GM12878 (cell line): Measurements from ENCODE around the gene GPRIN1. TPM values are rescaled to one million over a fixed set of nuclear protein-coding genes. Genes with fewer than 3 reads are reported as not detected.

Experiments used
- ATAC-seq: fragments of 200-7000 bp; cut with Tn5 transposase; 3 replicates; pipeline ENCODE4 v1.9.1; 2020; ENCODE audit warnings: mild to moderate bottlenecking, moderate library complexity
- BruUV-seq: library from RNA; stranded (reverse); fragments of 400-500 nt; replicated peaks from 2 replicates; lab custom pipeline; 2021; lab: Mats Ljungman, UMichigan
- CTCF ChIA-PET: fragments of 300-600 bp; sonication (Branson Sonifier 250); formaldehyde crosslinking; extraction: SDS; loops from one replicate; lab custom pipeline; 2021; ENCODE audit warnings: inconsistent platforms; lab: Yijun Ruan, JAX
- POLR2A ChIA-PET: fragments of 350-600 bp; formaldehyde crosslinking; extraction: SDS; loops from one replicate; lab custom pipeline; 2021; ENCODE audit warnings: inconsistent platforms; lab: Charles Lee
- RAD21 ChIA-PET: fragments of 300-600 bp; sonication (Branson Sonifier 250); formaldehyde crosslinking; loops from one replicate; lab custom pipeline; 2023; ENCODE audit warnings: antibody characterized with exemption; ENCODE audit not compliant: unreplicated experiment; lab: Charles Lee
- SMC1A ChIA-PET: fragments of 300-600 bp; sonication (Branson Sonifier 250); formaldehyde crosslinking; loops from one replicate; lab custom pipeline; 2023; ENCODE audit not compliant: unreplicated experiment, uncharacterized antibody; lab: Charles Lee
- DNase-seq: peaks from one replicate; pipeline ENCODE4 v3.0.0-alpha.2; 2011; ENCODE audit warnings: low read depth, low spot score
- FAIRE-seq: peaks from 3 replicates; lab custom pipeline; 2011; peaks lifted over from hg19 to GRCh38; lab: Jason Lieb, UNC
- H2AFZ ChIP-seq: 2 replicates; pipeline ENCODE4 v1.6.0; 2011; ENCODE audit warnings: low read depth, low read length, control low read depth; ENCODE audit not compliant: control insufficient read depth
- H3K27ac ChIP-seq: 2 replicates; pipeline ENCODE4 v1.5.1; 2011; ENCODE audit warnings: control low read depth; ENCODE audit not compliant: control insufficient read depth, insufficient read depth
- H3K27me3 ChIP-seq, 2 experiments: replicated peaks in 1 of 2; 2 replicates each; pipeline versions ENCODE4 v1.6.0 to v1.6.1; 2011; ENCODE audit warnings: low read length in 1 of 2; ENCODE audit not compliant: control insufficient read depth in 2 of 2, insufficient read depth in 2 of 2
- H3K36me3 ChIP-seq, 2 experiments: 2 replicates each; pipeline ENCODE4 v1.5.1; 2011; ENCODE audit warnings: low read length in 1 of 2; ENCODE audit not compliant: control insufficient read depth in 2 of 2, insufficient read depth in 2 of 2
- H3K4me1 ChIP-seq: 2 replicates; pipeline ENCODE4 v1.6.1; 2011; ENCODE audit warnings: mild to moderate bottlenecking, low read length, moderate library complexity, mixed read lengths; ENCODE audit not compliant: control insufficient read depth, insufficient read depth
- H3K4me2 ChIP-seq: 2 replicates; pipeline ENCODE4 v1.6.0; 2011; ENCODE audit warnings: control low read depth; ENCODE audit not compliant: control insufficient read depth, insufficient read depth
- H3K4me3 ChIP-seq: fragments of 200-600 bp; sonication (generic); 2 replicates; pipeline ENCODE4 v1.5.1; 2016
- H3K79me2 ChIP-seq: 2 replicates; pipeline ENCODE4 v1.6.0; 2011; ENCODE audit warnings: low read length; ENCODE audit not compliant: control insufficient read depth, insufficient read depth
- H3K9ac ChIP-seq: 2 replicates; pipeline ENCODE4 v1.8.0; 2011; ENCODE audit warnings: low read length, control low read depth, mixed read lengths; ENCODE audit not compliant: control insufficient read depth, insufficient read depth
- H3K9me3 ChIP-seq: replicated peaks from 3 replicates; pipeline ENCODE4 v1.5.1; 2011; ENCODE audit warnings: mild to moderate bottlenecking, low read length; ENCODE audit not compliant: control insufficient read depth, insufficient read depth
- H4K20me1 ChIP-seq: 2 replicates; pipeline ENCODE4 v1.6.0; 2011; ENCODE audit not compliant: control insufficient read depth, insufficient read depth
- BMI1 ChIP-seq: fragments of 450-650 bp; IDR thresholded peaks from 2 replicates; pipeline ENCODE4 v1.6.1; 2016; ENCODE audit warnings: mild to moderate bottlenecking, moderate library complexity, borderline replicate concordance
- HDAC2 ChIP-seq: fragments of 200-600 bp; sonication (generic); IDR thresholded peaks from 2 replicates; pipeline ENCODE4 v1.6.1; 2017
- IKZF2 ChIP-seq, 2 experiments: fragments of 450-650 bp; IDR thresholded peaks; 2 replicates each; pipeline ENCODE4 v1.6.1; 2017; ENCODE audit warnings: mild to moderate bottlenecking in 2 of 2, moderate library complexity in 2 of 2
- RCOR1 ChIP-seq: conservative IDR thresholded peaks from 2 replicates; pipeline ENCODE4 v1.6.1; 2012; ENCODE audit warnings: low read depth, low read length, improper control_type of control experiment
- SPI1 ChIP-seq: IDR thresholded peaks from 2 replicates; pipeline ENCODE4 v1.6.1; 2011; ENCODE audit warnings: low read depth, mild to moderate bottlenecking, low read length, moderate library complexity, borderline replicate concordance; ENCODE audit not compliant: insufficient read depth
- ZNF207 ChIP-seq: fragments of 450-650 bp; IDR thresholded peaks from 2 replicates; pipeline ENCODE4 v1.6.1; 2014; ENCODE audit warnings: antibody characterized with exemption, mild to moderate bottlenecking, borderline replicate concordance
- WGBS: methylation state at CpG from one replicate; pipeline ENCODE4 v1.1.6; 2016; ENCODE audit warnings: low lambda C conversion rate; ENCODE audit not compliant: insufficient replicate concordance, insufficient coverage; ENCODE audit errors: missing lambda C conversion rate; 5-methylcytosine and 5-hydroxymethylcytosine counted together
- in situ Hi-C: fragments of 300-500 bp; cut with MboI; formaldehyde crosslinking; loops from 9 replicates; pipeline ENCODE4 v1.14.3; 2018; ENCODE audit warnings: mixed read lengths
- intact Hi-C: fragments of 100-400 bp; cut with micrococcal nuclease; formaldehyde crosslinking; loops from one replicate; pipeline ENCODE4 v1.14.2; 2022; ENCODE audit not compliant: unreplicated experiment
- polyA plus RNA-seq, 11 experiments: library from polyadenylated mRNA; depleted of rRNA in 4 of 11; unstranded in 6 of 11; stranded (reverse) in 5 of 11; fragments of >200 nt; fragmentation: Nextera tagmentation in 4 of 11; fragmentation: Illumina TruSeq in 1 of 11; extraction: Ambion mirVana in 4 of 11; extraction: Trizol in 1 of 11; gene quantifications; 1 replicate in 1 of 11; 2 replicates in 10 of 11; pipeline versions ENCODE4 v1.2.1 to v1.2.3, GENCODE V29; 2011 to 2016; ENCODE audit warnings: inconsistent platforms in 2 of 11, missing spikeins in 2 of 11, low read depth in 1 of 11
- total RNA-seq, 4 experiments: library from RNA; depleted of rRNA in 3 of 4; stranded (reverse); fragments of >200 nt in 3 of 4; fragmentation: Illumina TruSeq in 1 of 4; extraction: Trizol in 1 of 4; gene quantifications; 2 replicates each; pipeline versions ENCODE4 v1.2.1 to v1.2.3, GENCODE V29; 2013 to 2021
- TF ChIP-seq, protein P1 (sequence below): fragments of 450-650 bp; IDR thresholded peaks from 2 replicates; pipeline ENCODE4 v1.6.1; 2017; ENCODE audit warnings: mild to moderate bottlenecking, moderate library complexity
- TF ChIP-seq, protein P2 (sequence below): fragments of 150-350 bp; IDR thresholded peaks from 2 replicates; pipeline ENCODE4 v1.6.1; 2016; ENCODE audit warnings: low read depth, low read length

Gene GPRIN1
- total and polyA plus RNA-seq, 10 of the 15 experiments (the other 5 are each of a cell fraction or from before 2014, with no cell fraction given): 0.52 to 16.3 (median 4.5) TPM

GRCh38 chr5:176614805-176615478, 5.0 kb upstream of the GPRIN1 start:
- Histone ChIP-seq H3K4me1 (no peaks in the 10 kb centered on the region), H3K9ac (no peak overlapping the region), H3K9me3 (no peaks in the 10 kb centered on the region), H3K27me3 (peaks cover 0 to 2% of the 10 kb centered on the region in 2 experiments; a peak in 2 of 4 replicates), H2AFZ (no peak overlapping the region), H3K4me3 (no peak overlapping the region), H3K27ac (no peak overlapping the region), H4K20me1 (no peaks in the 10 kb centered on the region), H3K79me2 (no peaks in the 10 kb centered on the region), H3K4me2 (no peak overlapping the region), H3K36me3 (no peaks in the 10 kb centered on the region)
- RAD21 ChIA-PET: interaction anchor here (0.6 kb wide), 1 partner anchor 11 kb away, joined by 3 read pairs; no protein-coding TSS in a partner anchor
- POLR2A ChIA-PET: no interaction called here
- no TSS peak for BruUV-seq
- in situ Hi-C loops: no loop called here
- no peak for FAIRE-seq
- CTCF ChIA-PET: no interaction called here
- TF ChIP-seq SPI1 (no peak), ZNF207 (no peak), RCOR1 (no peak), BMI1 (no peak), HDAC2 (no peak), IKZF2 (IDR thresholded peaks at IDR 0.05) (no peak)
- TF ChIP-seq, protein P1, sequence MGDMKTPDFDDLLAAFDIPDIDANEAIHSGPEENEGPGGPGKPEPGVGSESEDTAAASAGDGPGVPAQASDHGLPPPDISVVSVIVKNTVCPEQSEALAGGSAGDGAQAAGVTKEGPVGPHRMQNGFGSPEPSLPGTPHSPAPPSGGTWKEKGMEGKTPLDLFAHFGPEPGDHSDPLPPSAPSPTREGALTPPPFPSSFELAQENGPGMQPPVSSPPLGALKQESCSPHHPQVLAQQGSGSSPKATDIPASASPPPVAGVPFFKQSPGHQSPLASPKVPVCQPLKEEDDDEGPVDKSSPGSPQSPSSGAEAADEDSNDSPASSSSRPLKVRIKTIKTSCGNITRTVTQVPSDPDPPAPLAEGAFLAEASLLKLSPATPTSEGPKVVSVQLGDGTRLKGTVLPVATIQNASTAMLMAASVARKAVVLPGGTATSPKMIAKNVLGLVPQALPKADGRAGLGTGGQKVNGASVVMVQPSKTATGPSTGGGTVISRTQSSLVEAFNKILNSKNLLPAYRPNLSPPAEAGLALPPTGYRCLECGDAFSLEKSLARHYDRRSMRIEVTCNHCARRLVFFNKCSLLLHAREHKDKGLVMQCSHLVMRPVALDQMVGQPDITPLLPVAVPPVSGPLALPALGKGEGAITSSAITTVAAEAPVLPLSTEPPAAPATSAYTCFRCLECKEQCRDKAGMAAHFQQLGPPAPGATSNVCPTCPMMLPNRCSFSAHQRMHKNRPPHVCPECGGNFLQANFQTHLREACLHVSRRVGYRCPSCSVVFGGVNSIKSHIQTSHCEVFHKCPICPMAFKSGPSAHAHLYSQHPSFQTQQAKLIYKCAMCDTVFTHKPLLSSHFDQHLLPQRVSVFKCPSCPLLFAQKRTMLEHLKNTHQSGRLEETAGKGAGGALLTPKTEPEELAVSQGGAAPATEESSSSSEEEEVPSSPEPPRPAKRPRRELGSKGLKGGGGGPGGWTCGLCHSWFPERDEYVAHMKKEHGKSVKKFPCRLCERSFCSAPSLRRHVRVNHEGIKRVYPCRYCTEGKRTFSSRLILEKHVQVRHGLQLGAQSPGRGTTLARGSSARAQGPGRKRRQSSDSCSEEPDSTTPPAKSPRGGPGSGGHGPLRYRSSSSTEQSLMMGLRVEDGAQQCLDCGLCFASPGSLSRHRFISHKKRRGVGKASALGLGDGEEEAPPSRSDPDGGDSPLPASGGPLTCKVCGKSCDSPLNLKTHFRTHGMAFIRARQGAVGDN: no peak
- TF ChIP-seq, protein P2, sequence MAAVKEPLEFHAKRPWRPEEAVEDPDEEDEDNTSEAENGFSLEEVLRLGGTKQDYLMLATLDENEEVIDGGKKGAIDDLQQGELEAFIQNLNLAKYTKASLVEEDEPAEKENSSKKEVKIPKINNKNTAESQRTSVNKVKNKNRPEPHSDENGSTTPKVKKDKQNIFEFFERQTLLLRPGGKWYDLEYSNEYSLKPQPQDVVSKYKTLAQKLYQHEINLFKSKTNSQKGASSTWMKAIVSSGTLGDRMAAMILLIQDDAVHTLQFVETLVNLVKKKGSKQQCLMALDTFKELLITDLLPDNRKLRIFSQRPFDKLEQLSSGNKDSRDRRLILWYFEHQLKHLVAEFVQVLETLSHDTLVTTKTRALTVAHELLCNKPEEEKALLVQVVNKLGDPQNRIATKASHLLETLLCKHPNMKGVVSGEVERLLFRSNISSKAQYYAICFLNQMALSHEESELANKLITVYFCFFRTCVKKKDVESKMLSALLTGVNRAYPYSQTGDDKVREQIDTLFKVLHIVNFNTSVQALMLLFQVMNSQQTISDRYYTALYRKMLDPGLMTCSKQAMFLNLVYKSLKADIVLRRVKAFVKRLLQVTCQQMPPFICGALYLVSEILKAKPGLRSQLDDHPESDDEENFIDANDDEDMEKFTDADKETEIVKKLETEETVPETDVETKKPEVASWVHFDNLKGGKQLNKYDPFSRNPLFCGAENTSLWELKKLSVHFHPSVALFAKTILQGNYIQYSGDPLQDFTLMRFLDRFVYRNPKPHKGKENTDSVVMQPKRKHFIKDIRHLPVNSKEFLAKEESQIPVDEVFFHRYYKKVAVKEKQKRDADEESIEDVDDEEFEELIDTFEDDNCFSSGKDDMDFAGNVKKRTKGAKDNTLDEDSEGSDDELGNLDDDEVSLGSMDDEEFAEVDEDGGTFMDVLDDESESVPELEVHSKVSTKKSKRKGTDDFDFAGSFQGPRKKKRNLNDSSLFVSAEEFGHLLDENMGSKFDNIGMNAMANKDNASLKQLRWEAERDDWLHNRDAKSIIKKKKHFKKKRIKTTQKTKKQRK: no peak
- SMC1A ChIA-PET: interaction anchor here (0.6 kb wide), 1 partner anchor 173 kb away, joined by 4 read pairs; no protein-coding TSS in a partner anchor
- DNase-seq: no peak
- 43% methylated on average over 4 of the region's 8 CpGs for WGBS
- intact Hi-C loops: loop anchor here (5.0 kb wide), 1 partner anchor 43 kb away; no protein-coding TSS in a partner anchor
- no peak for ATAC-seq
